WTC11 (cell line): Measurements from ENCODE around the gene SLC12A6. TPM values are rescaled to one million over a fixed set of nuclear protein-coding genes. Genes with fewer than 3 reads are reported as not detected.

Source experiments
- ATAC-seq: fragments of 200-7000 bp; cut with Tn5 transposase; 2 replicates; pipeline ENCODE4 v1.10.0; 2021; ENCODE audit warnings: mild to moderate bottlenecking, moderate library complexity
- CTCF ChIA-PET: fragments of 300-600 bp; sonication (Branson Sonifier 250); formaldehyde crosslinking; loops from one replicate; lab custom pipeline; 2021; ENCODE audit warnings: antibody characterized with exemption; lab: Charles Lee
- POLR2A ChIA-PET: fragments of 350-600 bp; sonication (Branson Sonifier 250); formaldehyde crosslinking; loops from one replicate; lab custom pipeline; 2021; ENCODE audit warnings: antibody characterized with exemption; lab: Charles Lee
- DNase-seq: peaks from one replicate; pipeline ENCODE4 v3.0.0; 2021; ENCODE audit warnings: low spot score
- H3K27ac Mint-ChIP-seq: 2 replicates; pipeline ENCODE4 v1.8.0; 2021; ENCODE audit warnings: mixed read lengths
- H3K27me3 Mint-ChIP-seq: 2 replicates; pipeline ENCODE4 v1.8.0; 2021; ENCODE audit warnings: low read depth, mild to moderate bottlenecking, moderate library complexity, mixed read lengths
- H3K36me3 Mint-ChIP-seq: 2 replicates; pipeline ENCODE4 v1.8.0; 2021; ENCODE audit warnings: mixed read lengths
- H3K4me1 Mint-ChIP-seq: 2 replicates; pipeline ENCODE4 v1.8.0; 2022; ENCODE audit warnings: mixed read lengths
- H3K4me3 Mint-ChIP-seq: 2 replicates; pipeline ENCODE4 v1.8.0; 2021; ENCODE audit warnings: mild to moderate bottlenecking, moderate library complexity, mixed read lengths
- H3K9me3 Mint-ChIP-seq: 2 replicates; pipeline ENCODE4 v1.8.0; 2021; ENCODE audit warnings: mixed read lengths
- ATF3 ChIP-seq: sonication (generic); formaldehyde crosslinking; conservative IDR thresholded peaks from 2 replicates; pipeline ENCODE4 v1.8.1; 2022; ENCODE audit warnings: mild to moderate bottlenecking, missing genetic modification reagents
- ATF6 ChIP-seq: sonication (generic); formaldehyde crosslinking; IDR thresholded peaks from 2 replicates; pipeline ENCODE4 v1.8.1; 2023; ENCODE audit warnings: mild to moderate bottlenecking, missing genetic modification reagents
- CREM ChIP-seq: sonication (generic); formaldehyde crosslinking; IDR thresholded peaks from 2 replicates; pipeline ENCODE4 v1.8.1; 2022; ENCODE audit warnings: mild to moderate bottlenecking, missing genetic modification reagents, moderate library complexity
- E2F5 ChIP-seq: sonication (generic); formaldehyde crosslinking; IDR thresholded peaks from 2 replicates; pipeline ENCODE4 v1.8.1; 2022; ENCODE audit warnings: mild to moderate bottlenecking, moderate library complexity, missing genetic modification reagents
- FOXK1 ChIP-seq: sonication (generic); formaldehyde crosslinking; IDR thresholded peaks from 2 replicates; pipeline ENCODE4 v1.8.0; 2022; ENCODE audit warnings: mild to moderate bottlenecking, moderate library complexity, missing genetic modification reagents
- IRF2 ChIP-seq: sonication (generic); formaldehyde crosslinking; IDR thresholded peaks from 2 replicates; pipeline ENCODE4 v1.8.0; 2022; ENCODE audit warnings: low read depth, missing genetic modification reagents, borderline replicate concordance
- JUN ChIP-seq: sonication (generic); formaldehyde crosslinking; IDR thresholded peaks from 2 replicates; pipeline ENCODE4 v1.8.0; 2023; ENCODE audit warnings: mild to moderate bottlenecking, missing genetic modification reagents
- KAT7 ChIP-seq: sonication (generic); formaldehyde crosslinking; IDR thresholded peaks from 2 replicates; pipeline ENCODE4 v1.8.1; 2023; ENCODE audit warnings: missing genetic modification reagents, mild to moderate bottlenecking, borderline replicate concordance
- MXD4 ChIP-seq: fragments of 250-450 bp; sonication (Bioruptor Pico); IDR thresholded peaks from 2 replicates; pipeline ENCODE4 v1.8.0; 2021; ENCODE audit warnings: mild to moderate bottlenecking, moderate library complexity, borderline replicate concordance
- MYBL2 ChIP-seq: sonication (generic); formaldehyde crosslinking; IDR thresholded peaks from 2 replicates; pipeline ENCODE4 v1.8.1; 2023; ENCODE audit warnings: mild to moderate bottlenecking, moderate library complexity, missing genetic modification reagents
- NR2C2 ChIP-seq: sonication (generic); formaldehyde crosslinking; IDR thresholded peaks from 2 replicates; pipeline ENCODE4 v1.8.0; 2022; ENCODE audit warnings: mild to moderate bottlenecking, missing genetic modification reagents
- NR3C1 ChIP-seq: sonication (generic); formaldehyde crosslinking; conservative IDR thresholded peaks from 2 replicates; pipeline ENCODE4 v1.8.1; 2023; ENCODE audit warnings: low read depth, mild to moderate bottlenecking, missing genetic modification reagents
- PRDM15 ChIP-seq: sonication (generic); formaldehyde crosslinking; IDR thresholded peaks from 2 replicates; pipeline ENCODE4 v1.8.0; 2022; ENCODE audit warnings: missing genetic modification reagents
- SOX15 ChIP-seq: fragments of 250-450 bp; sonication (Bioruptor Pico); IDR thresholded peaks from 2 replicates; pipeline ENCODE4 v1.9.0; 2021; ENCODE audit warnings: mild to moderate bottlenecking
- USF1 ChIP-seq: sonication (generic); formaldehyde crosslinking; IDR thresholded peaks from 2 replicates; pipeline ENCODE4 v1.8.0; 2022; ENCODE audit warnings: mild to moderate bottlenecking, missing genetic modification reagents
- ZNF138 ChIP-seq: sonication (generic); formaldehyde crosslinking; conservative IDR thresholded peaks from 2 replicates; pipeline ENCODE4 v1.8.1; 2022; ENCODE audit warnings: mild to moderate bottlenecking, moderate library complexity, missing genetic modification reagents
- ZNF219 ChIP-seq: sonication (generic); formaldehyde crosslinking; IDR thresholded peaks from 2 replicates; pipeline ENCODE4 v1.8.0; 2023; ENCODE audit warnings: missing genetic modification reagents, mild to moderate bottlenecking, borderline replicate concordance
- ZNF263 ChIP-seq: sonication (generic); formaldehyde crosslinking; IDR thresholded peaks from 2 replicates; pipeline ENCODE4 v1.8.1; 2022; ENCODE audit warnings: low read depth, mild to moderate bottlenecking, moderate library complexity, missing genetic modification reagents
- ZNF317 ChIP-seq: sonication (generic); formaldehyde crosslinking; IDR thresholded peaks from 2 replicates; pipeline ENCODE4 v1.8.1; 2023; ENCODE audit warnings: low read depth, mild to moderate bottlenecking, moderate library complexity, missing genetic modification reagents, borderline replicate concordance
- total RNA-seq: library from RNA; stranded (reverse); gene quantifications from 3 replicates; pipeline ENCODE4 v1.2.3, GENCODE V29; 2021
- TF ChIP-seq, protein P1 (sequence below): sonication (generic); formaldehyde crosslinking; IDR thresholded peaks from 2 replicates; pipeline ENCODE4 v1.8.0; 2023; ENCODE audit warnings: missing genetic modification reagents
- TF ChIP-seq, protein P2 (sequence below): sonication (generic); formaldehyde crosslinking; IDR thresholded peaks from 2 replicates; pipeline ENCODE4 v1.8.1; 2022; ENCODE audit warnings: low read depth, missing genetic modification reagents, borderline replicate concordance

Gene SLC12A6
- total RNA-seq, 1 experiment from 2014 or later: 16.2 TPM

DNA sequence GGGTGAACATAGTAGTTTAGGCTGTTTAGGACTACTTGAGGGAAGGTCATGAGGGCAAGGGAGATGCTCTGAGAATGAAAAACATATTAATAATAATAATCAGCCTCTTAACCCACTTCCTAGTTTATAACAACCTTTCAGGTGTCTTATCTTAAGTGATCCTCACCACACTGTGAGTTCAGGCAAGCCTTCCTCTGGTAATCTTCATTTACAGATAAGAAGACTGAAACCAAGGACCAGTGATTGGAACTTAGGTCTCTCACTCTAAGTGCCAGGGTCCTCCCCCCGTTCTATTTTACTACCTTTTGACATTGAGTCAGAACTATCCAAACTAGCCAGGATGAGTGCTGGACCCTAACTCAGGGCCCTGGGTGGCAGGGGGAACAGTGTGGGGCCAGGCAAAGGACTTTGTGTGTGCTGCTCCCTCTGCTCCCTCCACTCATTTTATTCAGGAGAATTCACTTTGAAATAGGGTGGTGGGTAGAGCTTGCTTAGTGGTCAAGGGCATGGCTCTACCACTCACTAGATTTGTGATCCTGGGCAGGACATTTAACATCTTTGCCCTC lies 11.2 kb upstream of the SLC12A6 start:
- DNase-seq (no peak), ATAC-seq (no peak)
- H3K36me3 Mint-ChIP-seq: 0 out of 2 replicates have a peak, but pooled peaks cover 3% of the 10 kb centered on the region
- POLR2A ChIA-PET: no interaction called here
- H3K27me3 Mint-ChIP-seq: no peaks in the 10 kb centered on the region
- H3K27ac Mint-ChIP-seq: no peak overlapping the region
- H3K9me3 Mint-ChIP-seq: no peaks in the 10 kb centered on the region
- CTCF ChIA-PET: interaction anchor here (1.3 kb wide), 1 partner anchor 10 kb away, joined by 4 read pairs; no protein-coding TSS in a partner anchor
- TF ChIP-seq JUN (CRISPR knock-in tag) (no peak), KAT7 (CRISPR knock-in tag) (no peak), ATF6 (CRISPR knock-in tag) (no peak), NR2C2 (CRISPR knock-in tag) (no peak), SOX15 (CRISPR knock-in tag) (no peak), ZNF263 (CRISPR knock-in tag) (no peak), NR3C1 (CRISPR knock-in tag) (no peak), FOXK1 (CRISPR knock-in tag) (no peak), MYBL2 (no peak), ZNF219 (CRISPR knock-in tag) (no peak), ATF3 (CRISPR knock-in tag) (no peak), USF1 (CRISPR knock-in tag) (no peak), ZNF317 (CRISPR knock-in tag) (no peak), IRF2 (no peak), MXD4 (CRISPR knock-in tag) (no peak), CREM (CRISPR knock-in tag) (no peak), E2F5 (CRISPR knock-in tag) (no peak)
- TF ChIP-seq, protein P1, sequence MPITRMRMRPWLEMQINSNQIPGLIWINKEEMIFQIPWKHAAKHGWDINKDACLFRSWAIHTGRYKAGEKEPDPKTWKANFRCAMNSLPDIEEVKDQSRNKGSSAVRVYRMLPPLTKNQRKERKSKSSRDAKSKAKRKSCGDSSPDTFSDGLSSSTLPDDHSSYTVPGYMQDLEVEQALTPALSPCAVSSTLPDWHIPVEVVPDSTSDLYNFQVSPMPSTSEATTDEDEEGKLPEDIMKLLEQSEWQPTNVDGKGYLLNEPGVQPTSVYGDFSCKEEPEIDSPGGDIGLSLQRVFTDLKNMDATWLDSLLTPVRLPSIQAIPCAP: no peak
- TF ChIP-seq, protein P2, sequence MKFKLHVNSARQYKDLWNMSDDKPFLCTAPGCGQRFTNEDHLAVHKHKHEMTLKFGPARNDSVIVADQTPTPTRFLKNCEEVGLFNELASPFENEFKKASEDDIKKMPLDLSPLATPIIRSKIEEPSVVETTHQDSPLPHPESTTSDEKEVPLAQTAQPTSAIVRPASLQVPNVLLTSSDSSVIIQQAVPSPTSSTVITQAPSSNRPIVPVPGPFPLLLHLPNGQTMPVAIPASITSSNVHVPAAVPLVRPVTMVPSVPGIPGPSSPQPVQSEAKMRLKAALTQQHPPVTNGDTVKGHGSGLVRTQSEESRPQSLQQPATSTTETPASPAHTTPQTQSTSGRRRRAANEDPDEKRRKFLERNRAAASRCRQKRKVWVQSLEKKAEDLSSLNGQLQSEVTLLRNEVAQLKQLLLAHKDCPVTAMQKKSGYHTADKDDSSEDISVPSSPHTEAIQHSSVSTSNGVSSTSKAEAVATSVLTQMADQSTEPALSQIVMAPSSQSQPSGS (CRISPR knock-in tag): no peak
- no peak overlapping the region for H3K4me3 Mint-ChIP-seq
- H3K4me1 Mint-ChIP-seq: peaks cover 17% of the 10 kb centered on the region

- DNase-seq (no peak), ATAC-seq (no peak)
- no peaks in the 10 kb centered on the region for H3K9me3 Mint-ChIP-seq
- peaks cover 14% of the 10 kb centered on the region for H3K4me1 Mint-ChIP-seq
- POLR2A ChIA-PET: no interaction called here
- no peaks in the 10 kb centered on the region for H3K27me3 Mint-ChIP-seq
- H3K36me3 Mint-ChIP-seq: no peaks in the 10 kb centered on the region
- no peak overlapping the region for H3K4me3 Mint-ChIP-seq
- no peak overlapping the region for H3K27ac Mint-ChIP-seq
- CTCF ChIA-PET: no interaction called here
- no peak for TF ChIP-seq ZNF138 (CRISPR knock-in tag)
- TF ChIP-seq PRDM15 (CRISPR knock-in tag): no peak
Measured at GRCh38 chr15:34347951-34348638, 10.5 kb upstream of the SLC12A6 start.
